H1 (cell line): Measurements from ENCODE around the gene GPSM1. TPM values are rescaled to one million over a fixed set of nuclear protein-coding genes. Genes with fewer than 3 reads are reported as not detected.

Experiments
- polyA plus RNA-seq, 7 experiments: library from polyadenylated mRNA; depleted of rRNA in 3 of 7; stranded (reverse) in 5 of 7; unstranded in 2 of 7; fragments of >200 nt in 5 of 7; fragments of 200-250 nt in 2 of 7; gene quantifications; 1 replicate in 5 of 7; 2 replicates in 1 of 7; 4 replicates in 1 of 7; pipeline versions ENCODE4 v1.2.1 to v1.2.3, GENCODE V29; 2011 to 2013; ENCODE audit warnings: missing spikeins in 2 of 7, mixed read lengths in 2 of 7
- total RNA-seq: library from RNA; stranded (reverse); fragmentation: NEBNext Ultra II Directional; extraction: Animal tissue kit (Norgen Biotek cat#: 25700); gene quantifications from 2 replicates; pipeline ENCODE4 v1.2.1, GENCODE V29; 2021
- TF ChIP-seq, protein P1 (sequence below): fragments of 300-600 bp; sonication (generic); IDR thresholded peaks from 2 replicates; pipeline ENCODE4 v1.7.1; 2012; ENCODE audit warnings: low read length, moderate library complexity, mild to moderate bottlenecking, inconsistent platforms; ENCODE audit not compliant: insufficient replicate concordance

Gene GPSM1
- total and polyA plus RNA-seq, 2 of the 8 experiments (the other 6 are each of a cell fraction or from before 2014, with no cell fraction given): 12.8 to 18.0 TPM

GRCh38 chr9:136367296-136368145 lies 40.2 kb downstream of the GPSM1 start (continued):
- TF ChIP-seq, protein P1, sequence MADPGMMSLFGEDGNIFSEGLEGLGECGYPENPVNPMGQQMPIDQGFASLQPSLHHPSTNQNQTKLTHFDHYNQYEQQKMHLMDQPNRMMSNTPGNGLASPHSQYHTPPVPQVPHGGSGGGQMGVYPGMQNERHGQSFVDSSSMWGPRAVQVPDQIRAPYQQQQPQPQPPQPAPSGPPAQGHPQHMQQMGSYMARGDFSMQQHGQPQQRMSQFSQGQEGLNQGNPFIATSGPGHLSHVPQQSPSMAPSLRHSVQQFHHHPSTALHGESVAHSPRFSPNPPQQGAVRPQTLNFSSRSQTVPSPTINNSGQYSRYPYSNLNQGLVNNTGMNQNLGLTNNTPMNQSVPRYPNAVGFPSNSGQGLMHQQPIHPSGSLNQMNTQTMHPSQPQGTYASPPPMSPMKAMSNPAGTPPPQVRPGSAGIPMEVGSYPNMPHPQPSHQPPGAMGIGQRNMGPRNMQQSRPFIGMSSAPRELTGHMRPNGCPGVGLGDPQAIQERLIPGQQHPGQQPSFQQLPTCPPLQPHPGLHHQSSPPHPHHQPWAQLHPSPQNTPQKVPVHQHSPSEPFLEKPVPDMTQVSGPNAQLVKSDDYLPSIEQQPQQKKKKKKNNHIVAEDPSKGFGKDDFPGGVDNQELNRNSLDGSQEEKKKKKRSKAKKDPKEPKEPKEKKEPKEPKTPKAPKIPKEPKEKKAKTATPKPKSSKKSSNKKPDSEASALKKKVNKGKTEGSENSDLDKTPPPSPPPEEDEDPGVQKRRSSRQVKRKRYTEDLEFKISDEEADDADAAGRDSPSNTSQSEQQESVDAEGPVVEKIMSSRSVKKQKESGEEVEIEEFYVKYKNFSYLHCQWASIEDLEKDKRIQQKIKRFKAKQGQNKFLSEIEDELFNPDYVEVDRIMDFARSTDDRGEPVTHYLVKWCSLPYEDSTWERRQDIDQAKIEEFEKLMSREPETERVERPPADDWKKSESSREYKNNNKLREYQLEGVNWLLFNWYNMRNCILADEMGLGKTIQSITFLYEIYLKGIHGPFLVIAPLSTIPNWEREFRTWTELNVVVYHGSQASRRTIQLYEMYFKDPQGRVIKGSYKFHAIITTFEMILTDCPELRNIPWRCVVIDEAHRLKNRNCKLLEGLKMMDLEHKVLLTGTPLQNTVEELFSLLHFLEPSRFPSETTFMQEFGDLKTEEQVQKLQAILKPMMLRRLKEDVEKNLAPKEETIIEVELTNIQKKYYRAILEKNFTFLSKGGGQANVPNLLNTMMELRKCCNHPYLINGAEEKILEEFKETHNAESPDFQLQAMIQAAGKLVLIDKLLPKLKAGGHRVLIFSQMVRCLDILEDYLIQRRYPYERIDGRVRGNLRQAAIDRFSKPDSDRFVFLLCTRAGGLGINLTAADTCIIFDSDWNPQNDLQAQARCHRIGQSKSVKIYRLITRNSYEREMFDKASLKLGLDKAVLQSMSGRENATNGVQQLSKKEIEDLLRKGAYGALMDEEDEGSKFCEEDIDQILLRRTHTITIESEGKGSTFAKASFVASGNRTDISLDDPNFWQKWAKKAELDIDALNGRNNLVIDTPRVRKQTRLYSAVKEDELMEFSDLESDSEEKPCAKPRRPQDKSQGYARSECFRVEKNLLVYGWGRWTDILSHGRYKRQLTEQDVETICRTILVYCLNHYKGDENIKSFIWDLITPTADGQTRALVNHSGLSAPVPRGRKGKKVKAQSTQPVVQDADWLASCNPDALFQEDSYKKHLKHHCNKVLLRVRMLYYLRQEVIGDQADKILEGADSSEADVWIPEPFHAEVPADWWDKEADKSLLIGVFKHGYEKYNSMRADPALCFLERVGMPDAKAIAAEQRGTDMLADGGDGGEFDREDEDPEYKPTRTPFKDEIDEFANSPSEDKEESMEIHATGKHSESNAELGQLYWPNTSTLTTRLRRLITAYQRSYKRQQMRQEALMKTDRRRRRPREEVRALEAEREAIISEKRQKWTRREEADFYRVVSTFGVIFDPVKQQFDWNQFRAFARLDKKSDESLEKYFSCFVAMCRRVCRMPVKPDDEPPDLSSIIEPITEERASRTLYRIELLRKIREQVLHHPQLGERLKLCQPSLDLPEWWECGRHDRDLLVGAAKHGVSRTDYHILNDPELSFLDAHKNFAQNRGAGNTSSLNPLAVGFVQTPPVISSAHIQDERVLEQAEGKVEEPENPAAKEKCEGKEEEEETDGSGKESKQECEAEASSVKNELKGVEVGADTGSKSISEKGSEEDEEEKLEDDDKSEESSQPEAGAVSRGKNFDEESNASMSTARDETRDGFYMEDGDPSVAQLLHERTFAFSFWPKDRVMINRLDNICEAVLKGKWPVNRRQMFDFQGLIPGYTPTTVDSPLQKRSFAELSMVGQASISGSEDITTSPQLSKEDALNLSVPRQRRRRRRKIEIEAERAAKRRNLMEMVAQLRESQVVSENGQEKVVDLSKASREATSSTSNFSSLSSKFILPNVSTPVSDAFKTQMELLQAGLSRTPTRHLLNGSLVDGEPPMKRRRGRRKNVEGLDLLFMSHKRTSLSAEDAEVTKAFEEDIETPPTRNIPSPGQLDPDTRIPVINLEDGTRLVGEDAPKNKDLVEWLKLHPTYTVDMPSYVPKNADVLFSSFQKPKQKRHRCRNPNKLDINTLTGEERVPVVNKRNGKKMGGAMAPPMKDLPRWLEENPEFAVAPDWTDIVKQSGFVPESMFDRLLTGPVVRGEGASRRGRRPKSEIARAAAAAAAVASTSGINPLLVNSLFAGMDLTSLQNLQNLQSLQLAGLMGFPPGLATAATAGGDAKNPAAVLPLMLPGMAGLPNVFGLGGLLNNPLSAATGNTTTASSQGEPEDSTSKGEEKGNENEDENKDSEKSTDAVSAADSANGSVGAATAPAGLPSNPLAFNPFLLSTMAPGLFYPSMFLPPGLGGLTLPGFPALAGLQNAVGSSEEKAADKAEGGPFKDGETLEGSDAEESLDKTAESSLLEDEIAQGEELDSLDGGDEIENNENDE: no peak
